Activated CD8-positive, alpha-beta memory T cell treated with anti-CD3 and anti-CD28 coated beads, Interleukin-2, amount 50 U/mL, for 48 hours (primary cell): Measurements from ENCODE around the gene ANGPTL3.

ENCODE experiments used
- DNase-seq: peaks from one replicate; pipeline ENCODE4 v3.0.0-alpha.2; 2020

ANGPTL3 gene

DNA sequence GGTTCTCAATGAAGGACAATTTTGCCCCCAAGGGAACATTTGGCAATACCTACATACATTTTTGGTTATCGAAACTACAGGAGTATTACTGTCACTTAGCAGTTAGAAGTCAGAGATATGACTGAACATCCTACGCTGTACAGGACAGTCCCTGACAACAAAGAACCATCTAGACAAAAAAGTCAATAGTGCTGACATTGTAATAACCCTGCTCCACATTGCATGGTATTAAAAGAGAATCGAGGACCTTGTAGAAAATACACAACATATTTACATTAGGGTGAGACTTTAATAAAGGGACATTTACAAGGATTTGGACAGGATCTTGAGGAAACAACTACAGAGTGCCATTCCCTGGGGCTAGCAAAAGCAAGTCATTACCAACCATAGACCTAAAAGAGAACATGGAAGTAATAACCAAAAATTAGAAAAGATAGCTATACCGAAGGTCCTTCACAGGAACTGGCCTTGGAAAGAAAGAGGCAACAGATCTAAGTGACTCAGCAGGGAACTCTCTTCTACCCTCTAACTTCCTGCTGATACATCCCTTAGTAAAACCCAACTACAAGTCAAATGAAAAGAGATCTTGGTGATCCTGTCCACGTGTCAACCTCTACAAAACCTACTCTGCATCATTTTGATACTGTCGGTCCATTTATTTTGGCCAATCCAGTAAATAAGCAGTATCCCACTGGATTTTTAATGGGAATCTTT lies 40.2 kb downstream of the ANGPTL3 start:
- DNase-seq, result no peak

DNA sequence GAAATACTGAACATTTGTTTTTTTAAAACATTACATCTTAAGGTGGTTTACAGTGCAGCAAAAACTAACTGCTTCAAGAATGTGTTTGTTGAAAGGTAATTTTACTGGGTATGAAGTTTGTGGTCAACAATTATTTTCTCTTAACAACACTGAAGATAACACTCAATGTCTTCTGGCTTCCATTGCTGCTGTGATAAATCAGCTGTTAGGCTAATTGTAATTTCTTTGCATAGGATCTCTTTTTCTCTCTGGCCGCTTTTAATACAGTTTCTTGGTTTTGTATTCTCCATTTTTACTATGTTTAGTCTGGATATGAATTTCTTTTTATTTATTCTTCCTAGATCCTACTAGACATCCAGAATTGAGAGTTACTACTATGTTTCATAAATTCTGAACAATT lies 46.0 kb downstream of the ANGPTL3 start:
- DNase-seq, result no peak

GRCh38 chr1:62652387-62652786 lies 55.1 kb downstream of the ANGPTL3 start:
- DNase-seq, result no peak

GRCh38 chr1:62654744-62655143 lies 57.4 kb downstream of the ANGPTL3 start:
- DNase-seq, result no peak
